ENCODE measurements around the gene VSIG10.

GRCh38 chr12:118125743-118126118 lies 21.9 kb upstream of the VSIG10 start:
- TF ChIP-seq CTCF (IDR thresholded peaks at IDR 0.05; ENCODE audit: low read depth, low read length), result no peak
- TF ChIP-seq EZH2phosphoT487 (IDR thresholded peaks at IDR 0.05; ENCODE audit: low read depth), result no peak

Measured in OCI-LY3 (cell line).